ENCODE measurements around the gene FAM32A. TPM values are rescaled to one million over a fixed set of nuclear protein-coding genes. Genes with fewer than 3 reads are reported as not detected.
A peak's percentile ranks its signal among the peaks of the same experiment; 100 is the strongest.

Gene FAM32A
- total and polyA plus RNA-seq, 2 of the 8 experiments (the other 6 are each of a cell fraction or from before 2014, with no cell fraction given), result 75.6 to 105 TPM

- TF ChIP-seq EP300 (IDR thresholded peaks at IDR 0.05; ENCODE audit: borderline replicate concordance in 1 of 2, low read depth in 2 of 2, low read length in 2 of 2) (no peak), SP4 (IDR thresholded peaks at IDR 0.05; ENCODE audit: low read length) (no peak), CTBP2 (IDR thresholded peaks at IDR 0.05; ENCODE audit: borderline replicate concordance, insufficient read depth, insufficient read length, low read length) (no peak), CHD2 (IDR thresholded peaks at IDR 0.05; ENCODE audit: low read length) (no peak), EGR1 (IDR thresholded peaks at IDR 0.05; ENCODE audit: borderline replicate concordance, low read depth, low read length) (peak; percentile 76; the same call in 1 of the 2 replicates), TBP (IDR thresholded peaks at IDR 0.05; ENCODE audit: low read depth, low read length) (no peak), SRF (IDR thresholded peaks at IDR 0.05; ENCODE audit: low read depth, low read length) (no peak), JUND (IDR thresholded peaks at IDR 0.05; ENCODE audit: low read length) (no peak), RAD21 (IDR thresholded peaks at IDR 0.05 in 1 of 2, conservative IDR thresholded peaks at IDR 0.05 in 1 of 2; ENCODE audit: low read depth in 2 of 2, low read length in 2 of 2) (no peak), SUZ12 (IDR thresholded peaks at IDR 0.05; ENCODE audit: low read length) (no peak), POLR2A (IDR thresholded peaks at IDR 0.05; ENCODE audit: control extremely low read depth in 1 of 2, low read depth in 2 of 2, low read length in 2 of 2) (peak in 1 of 2 experiments; percentile 55; a peak in 1 of 3 replicates), CEBPB (IDR thresholded peaks at IDR 0.05; ENCODE audit: low read depth, low read length) (0 out of 2 replicates have a peak, but pooled peaks have one; percentile 14), USF2 (IDR thresholded peaks at IDR 0.05; ENCODE audit: low read length) (no peak), YY1 (IDR thresholded peaks at IDR 0.05; ENCODE audit: low read depth, low read length) (no peak), MAFK (IDR thresholded peaks at IDR 0.05; ENCODE audit: low read depth, low read length) (no peak), KDM1A (IDR thresholded peaks at IDR 0.05; ENCODE audit: borderline replicate concordance, low read length) (peak; percentile 74; the same call in 1 of the 2 replicates), GABPA (IDR thresholded peaks at IDR 0.05; ENCODE audit: borderline replicate concordance, insufficient read depth, low read length) (peak; percentile 92), KDM4A (IDR thresholded peaks at IDR 0.05; ENCODE audit: low read depth, low read length, severe bottlenecking) (peak; percentile 94), BCL11A (IDR thresholded peaks at IDR 0.05; ENCODE audit: low read depth in 2 of 2, low read length in 2 of 2) (no peak), CHD1 (IDR thresholded peaks at IDR 0.05; ENCODE audit: low read depth, low read length) (no peak), PHF8 (conservative IDR thresholded peaks at IDR 0.05; ENCODE audit: low read depth, low read length) (peak; percentile 69), ATF3 (IDR thresholded peaks at IDR 0.05; ENCODE audit: insufficient read depth, low read depth, low read length) (no peak), CBX8 (IDR thresholded peaks at IDR 0.05; ENCODE audit: borderline replicate concordance, low read depth, low read length) (no peak)
Measured at GRCh38 chr19:16197622-16198369, 12.6 kb downstream of the FAM32A start, which contains the start of gene AP1M1 (continued).

All from H1 (cell line).